ENCODE data around the gene ZNF35. TPM values are rescaled to one million over a fixed set of nuclear protein-coding genes. Genes with fewer than 3 reads are reported as not detected.

The ZNF35 gene
- 29.8 TPM for total RNA-seq (ENCODE audit: unreplicated experiment)
- long read RNA-seq, transcript ZNF35-201 (3 exons, 2,503 nt) = major isoform, 5 of 7 reads
- long read RNA-seq, partial matches to known transcripts = 1 of 7 reads
- long read RNA-seq, other reads (novel, unspliced or antisense) = 0 of 7 reads

DNA sequence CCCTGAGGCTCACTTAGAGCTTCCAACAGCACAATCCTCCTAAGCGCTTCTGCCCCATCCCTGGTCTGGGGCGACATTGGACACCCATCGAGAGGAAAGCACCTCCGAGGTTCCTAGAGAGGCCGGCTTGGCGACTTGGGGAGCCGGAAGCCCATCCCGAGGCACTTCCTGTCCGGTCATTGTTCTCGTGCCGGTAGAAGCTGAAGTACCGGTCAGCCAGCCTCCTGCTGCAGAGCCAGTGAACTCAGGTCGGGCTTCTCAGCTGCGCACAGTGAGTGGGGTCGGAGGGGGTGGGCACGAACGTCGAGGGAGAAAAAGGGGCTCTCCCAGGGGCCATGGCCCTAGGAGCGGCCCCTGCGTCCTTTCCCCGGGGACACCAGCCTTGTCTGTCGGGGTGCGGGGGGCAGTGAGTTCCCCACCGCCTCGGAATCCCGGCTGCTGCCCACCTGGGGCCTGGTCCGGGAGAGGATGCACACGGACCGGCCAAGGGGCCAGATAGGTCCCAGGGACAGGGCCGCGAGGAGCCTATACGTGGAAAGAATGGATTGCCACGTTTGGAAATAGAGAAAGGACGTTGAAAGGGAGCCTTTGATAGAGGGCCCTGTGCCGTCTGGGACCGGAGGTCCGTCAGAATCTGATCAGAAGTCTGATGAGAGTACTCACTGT is at the start of gene ZNF35:
ZNF35 (plus strand) TSS at position 169 of the 666 bp plus-strand sequence. CDS start 2,336 bp downstream, outside the sequence.
- Mint-ChIP-seq H3K27ac (ENCODE audit: unreplicated experiment) (peak within 1 kb of the TSS; percentile 93), H3K9me3 (ENCODE audit: unreplicated experiment) (no peaks in the 10 kb centered on the region), H3K4me1 (ENCODE audit: low read depth, unreplicated experiment) (peaks cover 2% of the 10 kb centered on the region), H3K4me3 (ENCODE audit: unreplicated experiment) (peak within 1 kb of the TSS; percentile 93), H3K36me3 (ENCODE audit: unreplicated experiment) (peaks cover 15% of the 10 kb centered on the region), H3K27me3 (ENCODE audit: unreplicated experiment) (peaks cover 2% of the 10 kb centered on the region)
- peak; percentile 89 for DNase-seq
- TF ChIP-seq, protein P1, sequence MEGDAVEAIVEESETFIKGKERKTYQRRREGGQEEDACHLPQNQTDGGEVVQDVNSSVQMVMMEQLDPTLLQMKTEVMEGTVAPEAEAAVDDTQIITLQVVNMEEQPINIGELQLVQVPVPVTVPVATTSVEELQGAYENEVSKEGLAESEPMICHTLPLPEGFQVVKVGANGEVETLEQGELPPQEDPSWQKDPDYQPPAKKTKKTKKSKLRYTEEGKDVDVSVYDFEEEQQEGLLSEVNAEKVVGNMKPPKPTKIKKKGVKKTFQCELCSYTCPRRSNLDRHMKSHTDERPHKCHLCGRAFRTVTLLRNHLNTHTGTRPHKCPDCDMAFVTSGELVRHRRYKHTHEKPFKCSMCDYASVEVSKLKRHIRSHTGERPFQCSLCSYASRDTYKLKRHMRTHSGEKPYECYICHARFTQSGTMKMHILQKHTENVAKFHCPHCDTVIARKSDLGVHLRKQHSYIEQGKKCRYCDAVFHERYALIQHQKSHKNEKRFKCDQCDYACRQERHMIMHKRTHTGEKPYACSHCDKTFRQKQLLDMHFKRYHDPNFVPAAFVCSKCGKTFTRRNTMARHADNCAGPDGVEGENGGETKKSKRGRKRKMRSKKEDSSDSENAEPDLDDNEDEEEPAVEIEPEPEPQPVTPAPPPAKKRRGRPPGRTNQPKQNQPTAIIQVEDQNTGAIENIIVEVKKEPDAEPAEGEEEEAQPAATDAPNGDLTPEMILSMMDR (IDR thresholded peaks at IDR 0.05; ENCODE audit: partially characterized antibody, unreplicated experiment) = no peak

DNA sequence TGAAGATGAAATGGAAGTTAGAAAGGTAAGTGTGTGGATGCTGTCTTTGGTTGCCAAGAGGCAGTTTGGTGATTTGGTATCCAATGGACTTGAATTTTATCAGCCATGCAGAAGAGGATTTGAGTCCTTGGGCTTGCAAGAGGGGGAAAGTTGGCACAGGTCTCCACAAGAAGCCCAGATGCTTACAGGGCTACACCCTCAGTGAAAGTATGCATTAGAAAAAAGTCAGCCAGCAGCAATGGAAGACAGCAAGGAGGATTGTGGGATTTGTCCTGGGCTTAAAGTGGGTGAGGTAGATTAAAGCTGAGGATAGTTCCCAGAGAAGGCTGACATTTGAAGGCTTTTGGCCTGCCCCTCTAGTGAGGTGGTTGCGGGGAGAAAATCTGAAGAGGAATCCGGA is 46.8 kb upstream of the ZNF35 start:
- Mint-ChIP-seq H3K36me3 (ENCODE audit: unreplicated experiment) (peaks cover 57% of the 10 kb centered on the region), H3K4me3 (ENCODE audit: unreplicated experiment) (no peak overlapping the region), H3K4me1 (ENCODE audit: low read depth, unreplicated experiment) (no peaks in the 10 kb centered on the region), H3K9me3 (ENCODE audit: unreplicated experiment) (peaks cover 8% of the 10 kb centered on the region), H3K27me3 (ENCODE audit: unreplicated experiment) (no peaks in the 10 kb centered on the region), H3K27ac (ENCODE audit: unreplicated experiment) (no peak overlapping the region)
- no peak for DNase-seq
- TF ChIP-seq, protein P1 (IDR thresholded peaks at IDR 0.05; ENCODE audit: partially characterized antibody, unreplicated experiment) = no peak

DNA sequence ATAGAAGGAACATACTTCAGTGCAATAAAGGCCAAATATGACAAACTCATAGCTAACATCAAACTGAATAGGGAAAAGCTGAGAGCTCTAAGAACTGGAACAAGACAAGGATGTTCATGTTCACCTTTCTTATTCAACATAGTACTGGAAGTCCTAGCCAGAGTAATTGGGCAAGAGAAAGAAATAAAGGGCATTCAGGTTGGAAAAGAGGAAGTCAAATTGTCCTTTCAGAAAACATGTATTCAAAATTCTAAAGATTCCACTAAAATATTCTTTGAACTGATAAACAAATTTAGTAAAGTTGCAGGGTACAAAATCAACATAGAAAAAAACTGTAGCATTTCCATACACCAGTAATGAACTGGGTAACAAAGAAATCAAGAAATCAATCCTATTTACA is 35.9 kb upstream of the ZNF35 start:
- Mint-ChIP-seq H3K4me3 (ENCODE audit: unreplicated experiment) (no peak overlapping the region), H3K27me3 (ENCODE audit: unreplicated experiment) (no peaks in the 10 kb centered on the region), H3K27ac (ENCODE audit: unreplicated experiment) (no peak overlapping the region), H3K4me1 (ENCODE audit: low read depth, unreplicated experiment) (no peaks in the 10 kb centered on the region), H3K36me3 (ENCODE audit: unreplicated experiment) (peaks cover 36% of the 10 kb centered on the region), H3K9me3 (ENCODE audit: unreplicated experiment) (peaks cover 5% of the 10 kb centered on the region)
- no peak for DNase-seq
- TF ChIP-seq, protein P1 (IDR thresholded peaks at IDR 0.05; ENCODE audit: partially characterized antibody, unreplicated experiment) = no peak

DNA sequence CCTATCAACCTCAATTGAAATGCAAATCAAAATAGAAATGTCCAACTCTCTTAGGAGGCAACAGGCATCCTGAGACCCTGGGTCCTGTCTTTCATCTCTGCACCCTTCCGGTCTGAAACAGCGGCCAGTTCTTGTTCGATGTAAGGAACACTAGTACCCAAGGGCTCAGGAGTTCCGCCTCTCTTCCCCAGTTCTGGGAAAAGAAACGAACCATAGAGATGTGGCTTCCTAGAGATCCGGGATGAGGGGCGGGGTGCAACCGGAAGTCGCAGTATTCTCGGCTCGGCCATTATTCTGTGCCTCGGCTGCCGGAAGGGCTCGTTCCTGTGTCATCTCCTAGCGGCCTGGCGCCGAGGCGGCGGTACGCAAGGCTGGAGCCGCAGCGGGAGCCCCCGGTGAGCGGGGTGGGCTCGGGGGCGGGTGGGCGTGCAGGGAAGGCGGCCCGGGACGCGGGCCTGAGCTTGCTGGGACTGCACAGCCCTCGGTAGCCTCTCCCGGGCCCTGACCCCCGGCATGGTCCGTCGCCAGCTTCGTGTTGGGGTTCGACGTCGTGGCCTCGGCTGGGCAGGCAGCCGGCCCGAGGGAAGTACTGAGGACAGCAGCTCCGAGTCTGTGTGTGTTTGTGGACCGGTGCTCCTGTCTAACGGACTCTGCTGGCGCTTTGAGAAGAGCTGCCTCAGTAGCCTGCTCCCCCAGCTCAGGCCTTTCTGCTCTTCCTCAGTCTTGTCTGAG is 23.6 kb upstream of the ZNF35 start, which contains the start of gene ZNF197:
ZNF197 (plus strand) TSS at position 288 of the 732 bp plus-strand sequence. CDS start 4,119 bp downstream, outside the sequence.
- peaks cover 16% of the 10 kb centered on the region for H3K4me1 Mint-ChIP-seq (ENCODE audit: low read depth, unreplicated experiment)
- H3K9me3 Mint-ChIP-seq (ENCODE audit: unreplicated experiment) = peaks cover 2% of the 10 kb centered on the region
- H3K27ac Mint-ChIP-seq (ENCODE audit: unreplicated experiment) = peak within 1 kb of the TSS; percentile 88
- H3K36me3 Mint-ChIP-seq (ENCODE audit: unreplicated experiment) = no peaks in the 10 kb centered on the region
- peaks cover 7% of the 10 kb centered on the region for H3K27me3 Mint-ChIP-seq (ENCODE audit: unreplicated experiment)
- DNase-seq = peak; percentile 89
- peak within 1 kb of the TSS; percentile 94 for H3K4me3 Mint-ChIP-seq (ENCODE audit: unreplicated experiment)
- TF ChIP-seq, protein P1 (IDR thresholded peaks at IDR 0.05; ENCODE audit: partially characterized antibody, unreplicated experiment) = no peak
